Measurements from ENCODE around the gene ZNF385D.

ZNF385D gene

DNA sequence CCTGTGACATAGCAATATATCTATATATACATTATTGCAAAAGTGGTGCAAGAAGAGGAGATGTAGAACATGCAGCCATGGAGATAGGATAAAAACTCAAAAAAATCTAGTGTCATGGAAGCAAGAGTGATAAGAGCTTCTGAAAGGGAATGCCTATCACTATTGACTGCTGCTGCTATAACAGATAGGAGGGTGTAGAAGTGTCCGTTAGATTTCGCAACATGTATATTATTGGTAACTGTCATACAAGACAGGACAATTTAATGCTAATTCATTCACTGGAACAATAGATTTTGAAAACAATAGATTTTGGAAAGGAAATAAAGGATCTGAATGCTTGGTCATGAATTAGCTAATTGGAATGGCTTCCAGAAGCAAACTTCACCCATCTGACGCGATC is 224.5 kb downstream of the ZNF385D start:
- H3K4me3 ChIP-seq (ENCODE audit: low read depth, low read length): no peak overlapping the region
- TF ChIP-seq, protein P1, sequence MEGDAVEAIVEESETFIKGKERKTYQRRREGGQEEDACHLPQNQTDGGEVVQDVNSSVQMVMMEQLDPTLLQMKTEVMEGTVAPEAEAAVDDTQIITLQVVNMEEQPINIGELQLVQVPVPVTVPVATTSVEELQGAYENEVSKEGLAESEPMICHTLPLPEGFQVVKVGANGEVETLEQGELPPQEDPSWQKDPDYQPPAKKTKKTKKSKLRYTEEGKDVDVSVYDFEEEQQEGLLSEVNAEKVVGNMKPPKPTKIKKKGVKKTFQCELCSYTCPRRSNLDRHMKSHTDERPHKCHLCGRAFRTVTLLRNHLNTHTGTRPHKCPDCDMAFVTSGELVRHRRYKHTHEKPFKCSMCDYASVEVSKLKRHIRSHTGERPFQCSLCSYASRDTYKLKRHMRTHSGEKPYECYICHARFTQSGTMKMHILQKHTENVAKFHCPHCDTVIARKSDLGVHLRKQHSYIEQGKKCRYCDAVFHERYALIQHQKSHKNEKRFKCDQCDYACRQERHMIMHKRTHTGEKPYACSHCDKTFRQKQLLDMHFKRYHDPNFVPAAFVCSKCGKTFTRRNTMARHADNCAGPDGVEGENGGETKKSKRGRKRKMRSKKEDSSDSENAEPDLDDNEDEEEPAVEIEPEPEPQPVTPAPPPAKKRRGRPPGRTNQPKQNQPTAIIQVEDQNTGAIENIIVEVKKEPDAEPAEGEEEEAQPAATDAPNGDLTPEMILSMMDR (IDR thresholded peaks at IDR 0.05; ENCODE audit: low read depth, low read length): no peak

DNA sequence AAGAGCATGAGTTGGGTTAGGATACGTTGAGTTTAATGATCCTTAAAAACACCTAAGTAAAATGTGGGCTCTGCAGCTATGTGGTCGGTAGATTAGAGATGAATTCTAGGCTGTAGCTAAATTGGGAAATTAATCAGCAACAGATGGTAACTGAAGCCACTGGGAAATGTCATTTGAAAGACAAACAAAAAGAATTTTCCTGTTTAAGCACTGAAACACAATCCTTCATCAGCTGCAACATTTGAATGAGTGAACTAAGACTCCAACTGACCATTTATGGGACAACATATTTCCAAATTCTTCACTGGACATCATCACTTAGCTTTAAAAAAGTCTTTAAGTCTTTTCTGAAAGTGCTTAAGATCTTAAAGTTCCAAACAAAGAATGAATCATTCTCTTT is 226.9 kb downstream of the ZNF385D start:
- TF ChIP-seq, protein P1 (IDR thresholded peaks at IDR 0.05; ENCODE audit: low read depth, low read length): no peak
- H3K4me3 ChIP-seq (ENCODE audit: low read depth, low read length): no peak overlapping the region

DNA sequence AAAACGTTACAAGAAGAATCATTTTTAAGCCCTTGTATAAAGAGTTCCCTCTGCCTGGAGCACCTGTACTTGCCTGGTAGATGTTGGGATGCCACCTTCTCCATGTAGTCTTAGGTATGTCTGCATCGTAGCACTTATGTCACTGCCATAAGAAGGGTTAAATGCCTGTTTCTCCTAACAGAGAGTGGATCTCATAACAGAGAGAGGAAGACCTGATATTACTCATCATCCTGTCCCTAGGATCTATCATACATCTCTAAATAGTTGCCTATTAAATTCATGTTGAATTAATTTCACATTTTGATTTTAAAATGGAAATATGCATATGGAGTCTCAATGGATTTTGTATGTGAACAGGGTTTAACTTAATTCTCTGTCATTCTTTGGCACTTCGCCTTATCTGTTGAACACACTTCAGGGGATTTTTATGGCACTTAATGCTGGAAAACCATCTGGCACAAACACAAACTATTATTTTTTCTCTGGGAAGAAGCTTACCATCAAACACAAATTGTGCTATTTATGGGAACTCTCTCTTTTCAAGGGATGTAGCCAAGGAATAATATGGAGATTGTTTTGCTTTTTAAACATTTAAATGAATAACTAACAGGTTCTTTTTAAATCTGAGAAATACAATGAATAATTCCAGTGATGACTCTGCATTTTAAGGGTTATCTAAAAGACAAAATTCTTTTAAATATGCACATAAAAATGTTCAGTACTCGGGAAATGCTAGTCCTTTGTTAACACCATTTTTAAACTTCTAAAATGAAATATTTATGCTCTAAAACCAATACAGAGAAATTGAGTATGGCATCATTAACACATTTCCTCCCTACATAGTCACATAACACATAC is 230.7 kb downstream of the ZNF385D start:
- TF ChIP-seq, protein P1 (IDR thresholded peaks at IDR 0.05; ENCODE audit: low read depth, low read length): no peak

DNA sequence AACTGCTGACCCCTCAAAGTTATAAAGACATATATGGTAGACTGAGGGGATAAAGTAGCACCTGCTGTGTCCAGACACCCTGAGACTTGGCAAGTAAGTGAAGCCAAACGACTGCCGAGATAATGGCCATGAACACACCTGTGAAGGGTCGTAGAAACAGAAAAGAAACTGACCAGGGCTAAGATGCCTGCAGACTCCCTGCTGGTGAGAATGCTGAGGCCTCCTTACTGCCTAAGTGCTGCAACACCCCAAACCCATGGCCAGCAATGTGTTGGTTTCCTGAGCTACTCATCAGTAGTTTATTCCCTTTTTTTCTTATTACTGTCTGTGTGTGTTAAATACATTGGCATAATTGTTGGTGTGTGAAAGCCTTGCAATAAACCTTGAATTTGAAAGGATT is 233.8 kb downstream of the ZNF385D start:
- no peak overlapping the region for H3K4me3 ChIP-seq (ENCODE audit: low read depth, low read length)
- TF ChIP-seq, protein P1 (IDR thresholded peaks at IDR 0.05; ENCODE audit: low read depth, low read length): no peak

More for the DNA sequence above, 230.7 kb downstream of the ZNF385D start:
- no peak overlapping the region for H3K4me3 ChIP-seq (ENCODE audit: low read depth, low read length)

DNA sequence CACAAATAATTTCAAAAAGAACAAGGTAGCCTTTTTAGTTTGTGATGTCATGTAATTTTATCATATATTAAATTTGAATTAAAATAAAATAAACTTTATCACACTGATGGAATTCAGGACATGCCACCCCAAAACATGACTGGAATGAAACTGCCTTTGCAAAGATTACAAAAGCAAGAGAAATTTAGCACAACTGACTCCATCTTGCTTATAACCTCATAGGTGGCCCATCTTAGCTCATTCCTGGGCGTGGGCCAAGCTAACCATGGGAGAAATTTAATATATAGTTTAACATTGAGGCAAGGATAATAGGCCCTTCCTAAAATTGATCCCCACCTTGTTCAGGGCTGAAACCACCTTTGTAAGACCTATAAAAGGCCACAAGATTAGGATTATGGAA is 235.6 kb downstream of the ZNF385D start:
- TF ChIP-seq, protein P1 (IDR thresholded peaks at IDR 0.05; ENCODE audit: low read depth, low read length): no peak
- H3K4me3 ChIP-seq (ENCODE audit: low read depth, low read length): no peak overlapping the region

DNA sequence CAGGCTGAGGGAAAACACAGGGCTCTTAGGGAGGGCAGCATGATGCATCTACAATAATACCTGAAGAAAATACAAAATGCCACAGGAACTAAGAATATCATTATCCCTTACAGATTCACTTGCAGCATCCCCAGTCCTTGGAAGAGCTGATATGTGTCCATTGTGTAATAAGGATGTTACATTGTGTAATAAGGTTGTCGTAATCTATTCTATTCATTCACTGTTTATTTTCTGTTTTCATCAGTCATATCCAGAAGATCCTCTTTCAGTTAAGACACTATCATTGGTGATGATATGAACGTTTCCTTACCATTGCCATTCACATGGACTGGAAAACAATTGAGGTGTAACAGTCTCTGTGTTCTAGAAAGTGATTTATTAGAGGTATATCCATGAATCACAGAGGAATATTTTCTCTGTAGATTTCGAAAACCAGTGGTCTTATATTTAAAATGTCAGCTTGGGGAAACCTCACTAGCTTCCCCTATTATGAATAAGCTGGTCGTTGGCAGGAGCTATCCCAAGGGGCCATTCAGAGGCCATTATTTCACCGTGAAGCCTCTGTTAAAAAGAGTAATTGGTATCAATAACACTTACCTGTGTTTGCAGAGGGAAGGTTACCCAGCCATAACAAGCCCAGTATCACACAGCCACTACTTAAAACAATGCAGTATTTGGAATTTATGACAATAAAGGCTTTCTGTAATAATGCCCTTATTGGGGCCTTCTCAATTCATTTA is 241.1 kb downstream of the ZNF385D start:
- TF ChIP-seq, protein P1 (IDR thresholded peaks at IDR 0.05; ENCODE audit: low read depth, low read length): no peak

DNA sequence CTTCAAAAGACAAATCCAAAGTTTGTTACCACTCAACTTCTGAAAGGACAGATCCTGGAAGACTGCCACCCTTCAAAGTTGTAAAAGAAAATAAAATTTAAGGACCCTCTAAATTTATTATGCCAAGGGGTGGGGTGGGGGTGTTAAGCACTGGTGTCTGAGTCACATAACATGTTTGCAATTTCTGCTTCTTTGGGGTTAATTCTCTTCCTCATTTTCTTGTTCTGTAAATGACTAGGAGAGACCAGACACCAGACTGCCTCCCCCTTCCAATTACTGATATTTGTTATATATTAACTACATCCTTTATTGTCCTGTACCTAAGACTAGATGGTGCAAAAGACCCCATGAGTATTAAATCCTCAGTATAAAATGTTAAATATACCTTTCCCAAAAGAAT is 242.8 kb downstream of the ZNF385D start:
- TF ChIP-seq, protein P1 (IDR thresholded peaks at IDR 0.05; ENCODE audit: low read depth, low read length): no peak
- H3K4me3 ChIP-seq (ENCODE audit: low read depth, low read length): no peak overlapping the region

More for the DNA sequence above, 241.1 kb downstream of the ZNF385D start:
- no peak overlapping the region for H3K4me3 ChIP-seq (ENCODE audit: low read depth, low read length)
